Measurements from ENCODE around the gene RGS3.

DNA sequence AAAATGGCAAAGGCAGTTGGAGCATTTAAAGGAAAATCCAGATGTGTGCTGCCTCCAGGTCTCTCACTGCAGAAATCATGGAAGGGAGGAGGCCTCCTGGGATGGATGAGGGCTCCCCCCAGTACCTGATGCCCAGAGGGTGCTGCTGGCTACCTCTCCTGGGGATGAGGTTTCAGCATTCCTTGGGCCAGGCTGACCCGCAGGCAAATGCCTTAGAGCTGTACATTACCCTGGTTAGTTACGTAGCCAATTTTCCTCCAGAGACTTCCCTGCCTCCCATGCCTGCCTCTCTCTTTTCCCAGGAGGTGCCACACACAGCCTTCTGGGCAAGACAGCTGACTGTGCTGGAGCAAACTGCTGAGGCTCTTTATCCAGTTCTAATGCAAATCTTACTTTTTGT lies 65.3 kb downstream of the RGS3 start:
- TF ChIP-seq, protein P1, sequence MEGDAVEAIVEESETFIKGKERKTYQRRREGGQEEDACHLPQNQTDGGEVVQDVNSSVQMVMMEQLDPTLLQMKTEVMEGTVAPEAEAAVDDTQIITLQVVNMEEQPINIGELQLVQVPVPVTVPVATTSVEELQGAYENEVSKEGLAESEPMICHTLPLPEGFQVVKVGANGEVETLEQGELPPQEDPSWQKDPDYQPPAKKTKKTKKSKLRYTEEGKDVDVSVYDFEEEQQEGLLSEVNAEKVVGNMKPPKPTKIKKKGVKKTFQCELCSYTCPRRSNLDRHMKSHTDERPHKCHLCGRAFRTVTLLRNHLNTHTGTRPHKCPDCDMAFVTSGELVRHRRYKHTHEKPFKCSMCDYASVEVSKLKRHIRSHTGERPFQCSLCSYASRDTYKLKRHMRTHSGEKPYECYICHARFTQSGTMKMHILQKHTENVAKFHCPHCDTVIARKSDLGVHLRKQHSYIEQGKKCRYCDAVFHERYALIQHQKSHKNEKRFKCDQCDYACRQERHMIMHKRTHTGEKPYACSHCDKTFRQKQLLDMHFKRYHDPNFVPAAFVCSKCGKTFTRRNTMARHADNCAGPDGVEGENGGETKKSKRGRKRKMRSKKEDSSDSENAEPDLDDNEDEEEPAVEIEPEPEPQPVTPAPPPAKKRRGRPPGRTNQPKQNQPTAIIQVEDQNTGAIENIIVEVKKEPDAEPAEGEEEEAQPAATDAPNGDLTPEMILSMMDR (IDR thresholded peaks at IDR 0.05 in 2 of 3, conservative IDR thresholded peaks at IDR 0.05 in 1 of 3; ENCODE audit: control insufficient read depth in 2 of 3, extremely low read depth in 1 of 3, insufficient read depth in 1 of 3, low read depth in 3 of 3, low read length in 3 of 3): no peak
- TF ChIP-seq, protein P2, sequence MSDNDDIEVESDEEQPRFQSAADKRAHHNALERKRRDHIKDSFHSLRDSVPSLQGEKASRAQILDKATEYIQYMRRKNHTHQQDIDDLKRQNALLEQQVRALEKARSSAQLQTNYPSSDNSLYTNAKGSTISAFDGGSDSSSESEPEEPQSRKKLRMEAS (IDR thresholded peaks at IDR 0.05; ENCODE audit: low read depth, low read length): no peak

All from GM12878 (cell line).